IMR-90 (cell line): ENCODE results near the gene TRPM1. TPM values are rescaled to one million over a fixed set of nuclear protein-coding genes. Genes with fewer than 3 reads are reported as not detected.

ENCODE experiments used
- ATAC-seq: fragments of 200-7000 bp; cut with Tn5 transposase; 2 replicates; pipeline ENCODE4 v1.9.1; 2020; ENCODE audit warnings: low read depth, mild to moderate bottlenecking, moderate library complexity
- BruUV-seq: library from RNA; stranded (reverse); fragments of 400-500 nt; replicated peaks from 2 replicates; lab custom pipeline; 2021; lab: Mats Ljungman, UMichigan
- CTCF ChIA-PET: fragments of 300-600 bp; formaldehyde crosslinking; extraction: SDS; loops from one replicate; lab custom pipeline; 2021; ENCODE audit warnings: antibody characterized with exemption; lab: Yijun Ruan, JAX
- POLR2A ChIA-PET: fragments of 300-600 bp; sonication (Branson Sonifier 250); formaldehyde crosslinking; loops from one replicate; lab custom pipeline; 2022; ENCODE audit warnings: antibody characterized with exemption; ENCODE audit not compliant: unreplicated experiment; lab: Charles Lee
- DNase-seq: peaks from one replicate; pipeline ENCODE4 v3.0.0; 2013
- H2AFZ ChIP-seq: replicated peaks from 2 replicates; pipeline ENCODE3; 2013; ENCODE audit warnings: low read length, mild to moderate bottlenecking; ENCODE audit not compliant: poor library complexity
- H2AK5ac ChIP-seq: 2 replicates; pipeline ENCODE4 v1.6.1; 2013; ENCODE audit warnings: low read depth, low read length, inconsistent platforms
- H2AK9ac ChIP-seq: replicated peaks from 2 replicates; pipeline ENCODE3; 2013; ENCODE audit warnings: mild to moderate bottlenecking, low read depth, low read length, moderate library complexity; ENCODE audit not compliant: poor library complexity
- H2BK120ac ChIP-seq: 2 replicates; pipeline ENCODE4 v1.6.1; 2013; ENCODE audit warnings: low read depth, low read length, inconsistent platforms
- H2BK15ac ChIP-seq: 3 replicates; pipeline ENCODE4 v1.6.1; 2013; ENCODE audit warnings: low read depth, low read length, inconsistent platforms
- H2BK20ac ChIP-seq: 2 replicates; pipeline ENCODE4 v1.6.1; 2013; ENCODE audit warnings: low read depth, mild to moderate bottlenecking, inconsistent platforms, low read length, moderate library complexity
- H2BK5ac ChIP-seq: 2 replicates; pipeline ENCODE4 v1.6.1; 2013; ENCODE audit warnings: mild to moderate bottlenecking, low read depth, low read length, inconsistent platforms; ENCODE audit not compliant: poor library complexity, severe bottlenecking
- H3K14ac ChIP-seq: replicated peaks from 2 replicates; pipeline ENCODE4 v1.6.1; 2013; ENCODE audit warnings: low read depth, low read length, inconsistent platforms
- H3K18ac ChIP-seq: 2 replicates; pipeline ENCODE4 v1.6.1; 2013; ENCODE audit warnings: low read depth, low read length, control low read depth
- H3K23ac ChIP-seq: 2 replicates; pipeline ENCODE4 v1.6.1; 2013; ENCODE audit warnings: low read depth, low read length, inconsistent platforms
- H3K27ac ChIP-seq: 2 replicates; pipeline ENCODE4 v1.5.1; 2013; ENCODE audit warnings: mild to moderate bottlenecking, control low read depth, low read length; ENCODE audit not compliant: insufficient read depth
- H3K27me3 ChIP-seq: 2 replicates; pipeline ENCODE4 v1.6.1; 2013; ENCODE audit warnings: low read length; ENCODE audit not compliant: control insufficient read depth, insufficient read depth
- H3K36me3 ChIP-seq: 2 replicates; pipeline ENCODE4 v1.6.1; 2013; ENCODE audit warnings: low read length, mixed read lengths; ENCODE audit not compliant: control insufficient read depth, insufficient read depth
- H3K4ac ChIP-seq: 2 replicates; pipeline ENCODE4 v1.6.1; 2013; ENCODE audit warnings: low read depth, low read length, inconsistent platforms
- H3K4me1 ChIP-seq: 2 replicates; pipeline ENCODE4 v1.6.1; 2013; ENCODE audit warnings: low read length, mixed read lengths; ENCODE audit not compliant: control insufficient read depth, insufficient read depth
- H3K4me2 ChIP-seq: 2 replicates; pipeline ENCODE4 v1.6.1; 2013; ENCODE audit warnings: low read depth, mild to moderate bottlenecking, control low read depth, low read length, moderate library complexity
- H3K4me3 ChIP-seq: 2 replicates; pipeline ENCODE4 v1.5.1; 2013; ENCODE audit warnings: low read depth, mild to moderate bottlenecking, control low read depth, low read length, moderate library complexity; ENCODE audit not compliant: insufficient read depth
- H3K56ac ChIP-seq: 2 replicates; pipeline ENCODE4 v1.6.1; 2013; ENCODE audit warnings: low read length, inconsistent platforms; ENCODE audit not compliant: insufficient read depth; ENCODE audit errors: extremely low read depth
- H3K79me1 ChIP-seq, 2 experiments: 2 replicates each; pipeline ENCODE4 v1.6.1; 2013; ENCODE audit warnings: low read length in 2 of 2, inconsistent platforms in 1 of 2, low read depth in 1 of 2
- H3K9ac ChIP-seq: 2 replicates; pipeline ENCODE4 v1.6.1; 2013; ENCODE audit warnings: low read depth, low read length, control low read depth
- H3K9me1 ChIP-seq: 2 replicates; pipeline ENCODE4 v1.6.1; 2013; ENCODE audit warnings: low read length, inconsistent platforms; ENCODE audit not compliant: insufficient read depth
- H3K9me3 ChIP-seq: 2 replicates; pipeline ENCODE4 v1.6.1; 2013; ENCODE audit warnings: low read length; ENCODE audit not compliant: control insufficient read depth, insufficient read depth
- H4K20me1 ChIP-seq: 2 replicates; pipeline ENCODE4 v1.6.1; 2013; ENCODE audit warnings: low read length, inconsistent platforms; ENCODE audit not compliant: insufficient read depth
- H4K5ac ChIP-seq: 2 replicates; pipeline ENCODE4 v1.6.1; 2013; ENCODE audit warnings: mild to moderate bottlenecking, low read depth, low read length, control low read depth
- H4K8ac ChIP-seq, 2 experiments: 2 replicates each; pipeline ENCODE4 v1.6.1; 2013; ENCODE audit warnings: low read depth in 2 of 2, low read length in 2 of 2, control low read depth in 1 of 2, inconsistent platforms in 1 of 2
- H4K91ac ChIP-seq: 2 replicates; pipeline ENCODE4 v1.6.1; 2013; ENCODE audit warnings: low read depth, low read length, inconsistent platforms; ENCODE audit not compliant: insufficient read depth
- BHLHE40 ChIP-seq: fragments of 150-350 bp; IDR thresholded peaks from 2 replicates; pipeline ENCODE4 v1.6.1; 2016; ENCODE audit warnings: mild to moderate bottlenecking, low read depth, low read length
- CEBPB ChIP-seq: IDR thresholded peaks from 2 replicates; pipeline ENCODE4 v1.6.1; 2012; ENCODE audit warnings: low read depth, low read length, improper control_type of control experiment
- CHD1 ChIP-seq: IDR thresholded peaks from 2 replicates; pipeline ENCODE4 v1.6.1; 2012; ENCODE audit warnings: low read depth, low read length, improper control_type of control experiment
- FOS ChIP-seq: fragments of 150-350 bp; IDR thresholded peaks from 2 replicates; pipeline ENCODE4 v1.6.1; 2016; ENCODE audit warnings: low read depth, low read length
- MAFK ChIP-seq: IDR thresholded peaks from 2 replicates; pipeline ENCODE4 v1.6.1; 2012; ENCODE audit warnings: low read depth, low read length, improper control_type of control experiment
- MAZ ChIP-seq: IDR thresholded peaks from 2 replicates; pipeline ENCODE4 v1.6.1; 2012; ENCODE audit warnings: low read depth, mild to moderate bottlenecking, low read length, improper control_type of control experiment, moderate library complexity, borderline replicate concordance
- MXI1 ChIP-seq: IDR thresholded peaks from 2 replicates; pipeline ENCODE4 v1.6.1; 2012; ENCODE audit warnings: low read depth, mild to moderate bottlenecking, low read length, moderate library complexity, borderline replicate concordance
- NFE2L2 ChIP-seq: fragments of 150-350 bp; IDR thresholded peaks from 2 replicates; pipeline ENCODE4 v1.6.1; 2016; ENCODE audit warnings: low read depth, mild to moderate bottlenecking, low read length
- POLR2A ChIP-seq: IDR thresholded peaks from 2 replicates; pipeline ENCODE4 v1.6.1; 2012; ENCODE audit warnings: mild to moderate bottlenecking, low read depth, low read length
- RAD21 ChIP-seq: IDR thresholded peaks from 2 replicates; pipeline ENCODE4 v1.6.1; 2012; ENCODE audit warnings: low read length, improper control_type of control experiment
- RCOR1 ChIP-seq: IDR thresholded peaks from 2 replicates; pipeline ENCODE4 v1.6.1; 2012; ENCODE audit warnings: mild to moderate bottlenecking, low read length, improper control_type of control experiment; ENCODE audit not compliant: insufficient replicate concordance
- RFX5 ChIP-seq: IDR thresholded peaks from 2 replicates; pipeline ENCODE4 v1.8.0; 2012; ENCODE audit warnings: low read depth, mild to moderate bottlenecking, low read length, moderate library complexity
- SMC3 ChIP-seq: fragments of 150-350 bp; IDR thresholded peaks from 2 replicates; pipeline ENCODE4 v1.6.1; 2016; ENCODE audit warnings: low read depth, mild to moderate bottlenecking, antibody characterized with exemption, low read length, moderate library complexity
- WGBS, 2 experiments: methylation state at CpG; one replicate each; pipeline versions ENCODE4 v1.1.5 to v1.1.7; 2013; ENCODE audit warnings: missing lambda C conversion rate in 2 of 2; ENCODE audit not compliant: insufficient read length in 1 of 2; ENCODE audit errors: extremely low coverage in 2 of 2; 5-methylcytosine and 5-hydroxymethylcytosine counted together
- dilution Hi-C: fragments of 300-500 bp; cut with HindIII; formaldehyde crosslinking; loops from one replicate; pipeline ENCODE4 v1.14.3; 2018; ENCODE audit warnings: low sequenced_read_pairs; ENCODE audit not compliant: unreplicated experiment
- in situ Hi-C: fragments of 300-500 bp; cut with MboI; formaldehyde crosslinking; loops from 3 replicates; pipeline ENCODE4 v1.14.3; 2019; ENCODE audit warnings: low sequenced_read_pairs, inconsistent platforms, mixed read lengths
- intact Hi-C: fragments of 100-400 bp; cut with micrococcal nuclease; formaldehyde crosslinking; loops from 2 replicates; pipeline ENCODE4 v1.10.0; 2022
- polyA plus RNA-seq, 3 experiments: library from polyadenylated mRNA; depleted of rRNA; stranded (reverse); fragments of >200 nt; gene quantifications; 2 replicates each; pipeline ENCODE4 v1.2.3, GENCODE V29; 2012; ENCODE audit warnings: low replicate concordance in 1 of 3
- total RNA-seq: library from RNA; depleted of rRNA; stranded (reverse); fragments of >200 nt; gene quantifications from 2 replicates; pipeline ENCODE4 v1.2.3, GENCODE V29; 2012
- TF ChIP-seq, protein P1 (sequence below): conservative IDR thresholded peaks from 2 replicates; pipeline ENCODE4 v1.5.1; 2012; ENCODE audit warnings: mild to moderate bottlenecking, low read depth, low read length, improper control_type of control experiment
- TF ChIP-seq, protein P2 (sequence below): fragments of 150-350 bp; IDR thresholded peaks from 2 replicates; pipeline ENCODE4 v1.6.1; 2017; ENCODE audit warnings: mild to moderate bottlenecking, antibody characterized with exemption, low read length, low read depth
- TF ChIP-seq, protein P3 (sequence below): fragments of 150-350 bp; IDR thresholded peaks from 2 replicates; pipeline ENCODE4 v1.6.1; 2016; ENCODE audit warnings: low read depth, mild to moderate bottlenecking, low read length, moderate library complexity, borderline replicate concordance

TRPM1 gene
- total and polyA plus RNA-seq, 2 of the 4 experiments (the other 2 are of a cell fraction) = not detected

DNA sequence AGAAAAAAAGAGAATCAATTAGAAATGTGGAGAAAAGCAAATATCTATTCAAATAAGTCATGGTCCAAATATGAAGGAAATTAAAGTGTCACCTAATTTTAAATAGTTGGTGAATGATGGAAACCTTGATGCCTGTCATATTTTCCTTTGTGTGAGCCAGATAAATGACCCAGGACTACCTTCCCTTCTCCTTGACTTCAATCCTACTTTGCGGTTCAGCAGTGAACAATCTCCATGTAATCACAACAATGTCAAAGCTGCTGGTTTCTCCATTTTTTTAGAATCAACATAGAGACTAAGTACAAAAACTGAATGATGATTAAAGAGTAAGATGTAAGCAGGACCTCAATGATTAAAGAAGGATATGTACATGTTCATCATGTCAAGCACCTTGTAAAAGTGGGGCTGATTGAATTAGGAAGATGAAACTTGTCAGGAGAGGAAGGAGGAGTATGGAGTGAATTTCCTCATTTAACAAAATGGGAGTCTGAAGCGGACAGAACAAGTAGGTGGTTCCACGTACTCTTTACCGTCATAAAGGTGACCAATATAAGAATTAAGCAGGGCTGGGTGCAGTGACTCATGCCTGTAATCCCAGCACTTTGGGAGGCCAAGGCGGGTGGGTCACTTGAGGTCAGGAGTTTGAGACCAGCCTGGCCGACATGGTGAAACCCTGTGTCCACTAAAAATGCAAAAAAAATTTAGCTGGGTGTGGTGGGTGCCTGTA, 43.1 kb downstream of the TRPM1 start:
- ATAC-seq (no peak), DNase-seq (no peak)
- Histone ChIP-seq H2AK9ac (no peak overlapping the region), H2BK15ac (no peak overlapping the region), H2AK5ac (no peak overlapping the region), H3K36me3 (no peaks in the 10 kb centered on the region), H2AFZ (no peak overlapping the region), H3K27me3 (peaks cover 11% of the 10 kb centered on the region), H3K18ac (no peak overlapping the region), H3K9me1 (no peaks in the 10 kb centered on the region), H3K14ac (no peak overlapping the region), H3K9me3 (peaks cover 8% of the 10 kb centered on the region), H4K91ac (no peak overlapping the region), H4K8ac (no peak overlapping the region), H3K23ac (no peak overlapping the region), H4K5ac (no peak overlapping the region), H3K56ac (no peak overlapping the region), H2BK120ac (no peak overlapping the region), H3K4me2 (no peak overlapping the region), H3K9ac (no peak overlapping the region), H3K79me1 (no peaks in the 10 kb centered on the region), H2BK5ac (no peak overlapping the region), H2BK20ac (no peak overlapping the region), H4K20me1 (no peaks in the 10 kb centered on the region), H3K4ac (no peak overlapping the region), H3K4me3 (no peak overlapping the region), H3K4me1 (no peaks in the 10 kb centered on the region), H3K27ac (no peak overlapping the region)
- ChIA-PET CTCF (no interaction called here), POLR2A (no interaction called here)
- TF ChIP-seq SMC3 = no peak
- no peak for TF ChIP-seq CEBPB
- TF ChIP-seq, protein P1, sequence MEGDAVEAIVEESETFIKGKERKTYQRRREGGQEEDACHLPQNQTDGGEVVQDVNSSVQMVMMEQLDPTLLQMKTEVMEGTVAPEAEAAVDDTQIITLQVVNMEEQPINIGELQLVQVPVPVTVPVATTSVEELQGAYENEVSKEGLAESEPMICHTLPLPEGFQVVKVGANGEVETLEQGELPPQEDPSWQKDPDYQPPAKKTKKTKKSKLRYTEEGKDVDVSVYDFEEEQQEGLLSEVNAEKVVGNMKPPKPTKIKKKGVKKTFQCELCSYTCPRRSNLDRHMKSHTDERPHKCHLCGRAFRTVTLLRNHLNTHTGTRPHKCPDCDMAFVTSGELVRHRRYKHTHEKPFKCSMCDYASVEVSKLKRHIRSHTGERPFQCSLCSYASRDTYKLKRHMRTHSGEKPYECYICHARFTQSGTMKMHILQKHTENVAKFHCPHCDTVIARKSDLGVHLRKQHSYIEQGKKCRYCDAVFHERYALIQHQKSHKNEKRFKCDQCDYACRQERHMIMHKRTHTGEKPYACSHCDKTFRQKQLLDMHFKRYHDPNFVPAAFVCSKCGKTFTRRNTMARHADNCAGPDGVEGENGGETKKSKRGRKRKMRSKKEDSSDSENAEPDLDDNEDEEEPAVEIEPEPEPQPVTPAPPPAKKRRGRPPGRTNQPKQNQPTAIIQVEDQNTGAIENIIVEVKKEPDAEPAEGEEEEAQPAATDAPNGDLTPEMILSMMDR = no peak
- TF ChIP-seq RFX5 = no peak
- TF ChIP-seq, protein P2, sequence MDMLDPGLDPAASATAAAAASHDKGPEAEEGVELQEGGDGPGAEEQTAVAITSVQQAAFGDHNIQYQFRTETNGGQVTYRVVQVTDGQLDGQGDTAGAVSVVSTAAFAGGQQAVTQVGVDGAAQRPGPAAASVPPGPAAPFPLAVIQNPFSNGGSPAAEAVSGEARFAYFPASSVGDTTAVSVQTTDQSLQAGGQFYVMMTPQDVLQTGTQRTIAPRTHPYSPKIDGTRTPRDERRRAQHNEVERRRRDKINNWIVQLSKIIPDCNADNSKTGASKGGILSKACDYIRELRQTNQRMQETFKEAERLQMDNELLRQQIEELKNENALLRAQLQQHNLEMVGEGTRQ = no peak
- TF ChIP-seq, protein P3, sequence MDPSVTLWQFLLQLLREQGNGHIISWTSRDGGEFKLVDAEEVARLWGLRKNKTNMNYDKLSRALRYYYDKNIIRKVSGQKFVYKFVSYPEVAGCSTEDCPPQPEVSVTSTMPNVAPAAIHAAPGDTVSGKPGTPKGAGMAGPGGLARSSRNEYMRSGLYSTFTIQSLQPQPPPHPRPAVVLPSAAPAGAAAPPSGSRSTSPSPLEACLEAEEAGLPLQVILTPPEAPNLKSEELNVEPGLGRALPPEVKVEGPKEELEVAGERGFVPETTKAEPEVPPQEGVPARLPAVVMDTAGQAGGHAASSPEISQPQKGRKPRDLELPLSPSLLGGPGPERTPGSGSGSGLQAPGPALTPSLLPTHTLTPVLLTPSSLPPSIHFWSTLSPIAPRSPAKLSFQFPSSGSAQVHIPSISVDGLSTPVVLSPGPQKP = no peak
- no peak for TF ChIP-seq BHLHE40
- no peak for TF ChIP-seq POLR2A
- TF ChIP-seq MXI1 = no peak
- TF ChIP-seq NFE2L2 = no peak
- no peak for TF ChIP-seq FOS
- TF ChIP-seq MAFK = no peak
- no peak for TF ChIP-seq MAZ
- no peak for TF ChIP-seq CHD1
- no peak for TF ChIP-seq RCOR1
- TF ChIP-seq RAD21 = no peak
- intact Hi-C loops = no loop called here
- dilution Hi-C loops = no loop called here
- in situ Hi-C loops = no loop called here
- no TSS peak for BruUV-seq
- WGBS, 2 experiments = no CpG with 5 or more reads among the region's 6 CpGs
